Peyer's patch (tissue), 4 donors: ENCODE results near the gene ADAM15. TPM values are rescaled to one million over a fixed set of nuclear protein-coding genes. Genes with fewer than 3 reads are reported as not detected.

Experiments used
- DNase-seq, 3 donors: peaks; one replicate each; pipeline ENCODE4 v3.0.0-alpha.2; 2017 to 2019
- H3K27ac ChIP-seq, 4 donors: fragments of 200-600 bp; sonication (generic); one replicate each; pipeline ENCODE4 v1.5.1; 2016 to 2019
- H3K27me3 ChIP-seq, 2 donors: fragments of 200-600 bp; sonication (generic); one replicate each; pipeline ENCODE4 v1.5.1; 2019
- H3K36me3 ChIP-seq, 3 donors: fragments of 200-600 bp; sonication (generic); one replicate each; pipeline ENCODE4 v1.5.1; 2016 to 2019
- H3K4me1 ChIP-seq, 4 donors: fragments of 200-600 bp; sonication (generic); one replicate each; pipeline ENCODE4 v1.5.1; 2016 to 2019
- H3K4me3 ChIP-seq, 4 donors: fragments of 200-600 bp; sonication (generic); 1 replicate in 3 of 4; 2 replicates in 1 of 4; pipeline ENCODE4 v1.5.1; 2016 to 2019; ENCODE audit warnings: mild to moderate bottlenecking in 1 of 4
- H3K9me3 ChIP-seq, 4 donors: fragments of 200-600 bp; sonication (generic); one replicate each; pipeline ENCODE4 v1.5.1; 2016 to 2019; ENCODE audit warnings: mild to moderate bottlenecking in 1 of 4
- CTCF ChIP-seq, 6 experiments: fragments of 450-650 bp in 4 of 6; fragments of 200-600 bp in 2 of 6; sonication (generic) in 1 of 6; IDR thresholded peaks; one replicate each; pipeline ENCODE4 v1.5.1; 2017 to 2019; ENCODE audit warnings: antibody characterized with exemption in 6 of 6, mild to moderate bottlenecking in 3 of 6, moderate library complexity in 1 of 6
- POLR2A ChIP-seq, 2 donors: fragments of 450-650 bp; IDR thresholded peaks; one replicate each; pipeline ENCODE4 v1.5.1; 2017; ENCODE audit warnings: antibody characterized with exemption in 2 of 2, mild to moderate bottlenecking in 2 of 2, moderate library complexity in 2 of 2
- total RNA-seq, 4 donors: library from RNA; depleted of rRNA; stranded (reverse); fragments of >200 nt; gene quantifications; one replicate each; pipeline ENCODE4 v1.1.0, GENCODE V29; 2016

ADAM15 gene
- total RNA-seq, 4 donors from 2014 or later = 111 to 191 (median 126) TPM

- Histone ChIP-seq H3K27me3 (no peaks in the 10 kb centered on the region), H3K36me3 (peaks cover 0 to 50% (median 0%) of the 10 kb centered on the region in 3 donors), H3K4me1 (peaks cover 0 to 28% (median 12%) of the 10 kb centered on the region in 4 donors), H3K4me3 (no peak overlapping the region), H3K27ac (no peak overlapping the region), H3K9me3 (no peaks in the 10 kb centered on the region)
- no peak for TF ChIP-seq POLR2A (IDR thresholded peaks at IDR 0.05)
- TF ChIP-seq CTCF (IDR thresholded peaks at IDR 0.05) = no peak
- no peak for DNase-seq
Measured at GRCh38 chr1:155053531-155054105, 2.5 kb downstream of the ADAM15 start.

GRCh38 chr1:155057104-155057503 is 6.0 kb downstream of the ADAM15 start:
- Histone ChIP-seq H3K27me3 (no peaks in the 10 kb centered on the region), H3K4me3 (no peak overlapping the region), H3K36me3 (peaks cover 0 to 78% (median 0%) of the 10 kb centered on the region in 3 donors), H3K9me3 (peaks cover 0 to 4% (median 0%) of the 10 kb centered on the region in 4 donors), H3K4me1 (peaks cover 0 to 25% (median 10%) of the 10 kb centered on the region in 4 donors), H3K27ac (no peak overlapping the region)
- TF ChIP-seq POLR2A (IDR thresholded peaks at IDR 0.05) (no peak), CTCF (IDR thresholded peaks at IDR 0.05) (no peak)
- no peak for DNase-seq

- Histone ChIP-seq H3K27me3 (no peaks in the 10 kb centered on the region), H3K27ac (no peak overlapping the region), H3K9me3 (peaks cover 0 to 4% (median 0%) of the 10 kb centered on the region in 4 donors), H3K4me3 (no peak overlapping the region), H3K4me1 (peaks cover 0 to 25% (median 15%) of the 10 kb centered on the region in 4 donors), H3K36me3 (peaks cover 0 to 78% (median 0%) of the 10 kb centered on the region in 3 donors)
- TF ChIP-seq POLR2A (IDR thresholded peaks at IDR 0.05) (no peak), CTCF (IDR thresholded peaks at IDR 0.05) (no peak)
- no peak for DNase-seq
Measured at GRCh38 chr1:155057788-155058211, 6.7 kb downstream of the ADAM15 start.

- H3K27ac ChIP-seq = no peak overlapping the region
- H3K36me3 ChIP-seq = peaks cover 0 to 56% (median 0%) of the 10 kb centered on the region in 3 donors
- TF ChIP-seq POLR2A (IDR thresholded peaks at IDR 0.05) (no peak), CTCF (IDR thresholded peaks at IDR 0.05) (no peak)
- no peak for DNase-seq
- H3K4me3 ChIP-seq = no peak overlapping the region
- peaks cover 0 to 35% (median 19%) of the 10 kb centered on the region in 4 donors for H3K4me1 ChIP-seq
- H3K27me3 ChIP-seq = no peaks in the 10 kb centered on the region
- peaks cover 0 to 4% (median 0%) of the 10 kb centered on the region in 4 donors for H3K9me3 ChIP-seq
Measured at GRCh38 chr1:155060736-155061135, 9.6 kb downstream of the ADAM15 start.

GRCh38 chr1:155061381-155062150 is 10.4 kb downstream of the ADAM15 start:
- peaks cover 0 to 4% (median 0%) of the 10 kb centered on the region in 4 donors for H3K9me3 ChIP-seq
- peak; percentile 94 to 98 (median 98) for DNase-seq
- no peaks in the 10 kb centered on the region for H3K27me3 ChIP-seq
- H3K36me3 ChIP-seq = peaks cover 0 to 48% (median 0%) of the 10 kb centered on the region in 3 donors
- TF ChIP-seq POLR2A (IDR thresholded peaks at IDR 0.05) = no peak
- TF ChIP-seq CTCF (IDR thresholded peaks at IDR 0.05) = peak; percentile 99 to 100 (median 99)
- no peak overlapping the region for H3K27ac ChIP-seq
- peaks cover 0 to 35% (median 19%) of the 10 kb centered on the region in 4 donors for H3K4me1 ChIP-seq
- H3K4me3 ChIP-seq = peak overlapping the region in 1 of 4 donors; percentile 20
